ENCODE measurements around the gene ASTN2.

ASTN2 gene

DNA sequence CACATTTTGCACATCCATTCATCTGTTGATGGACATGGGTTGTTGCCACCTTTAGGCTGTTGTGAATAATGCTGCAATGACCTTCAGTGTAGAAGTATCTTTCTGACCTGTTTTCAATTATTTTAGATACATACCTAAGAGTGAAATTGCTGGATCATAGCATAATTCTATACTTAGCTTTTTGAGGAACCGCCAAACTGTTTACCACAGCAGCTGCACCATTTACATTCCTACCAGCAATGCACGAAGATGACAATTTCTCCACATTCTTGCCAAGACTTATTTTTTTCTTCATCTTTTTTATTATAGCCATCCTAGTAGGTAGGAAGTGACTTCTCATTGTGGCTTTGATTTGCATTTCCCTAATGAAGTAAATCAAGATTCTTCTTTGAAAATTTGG lies 36.5 kb upstream of the ASTN2 start:
- Histone ChIP-seq H2AFZ (ENCODE audit: low read depth, low read length) (no peak overlapping the region), H3K4me3 (ENCODE audit: low read depth in 1 of 2, low read length in 2 of 2) (no peak overlapping the region), H3K36me3 (ENCODE audit: insufficient read depth, low read length) (no peaks in the 10 kb centered on the region), H3K9me3 (ENCODE audit: insufficient read depth, low read length, severe bottlenecking) (no peaks in the 10 kb centered on the region), H3K27ac (ENCODE audit: low read length) (no peak overlapping the region), H3K9ac (ENCODE audit: low read depth, low read length) (no peak overlapping the region), H3K79me2 (ENCODE audit: insufficient read depth, low read length) (no peaks in the 10 kb centered on the region), H4K20me1 (ENCODE audit: insufficient read depth, low read length) (no peaks in the 10 kb centered on the region), H3K4me2 (ENCODE audit: insufficient read depth, low read length) (no peak overlapping the region), H3K27me3 (ENCODE audit: insufficient read depth, low read length, poor library complexity) (no peaks in the 10 kb centered on the region), H3K4me1 (ENCODE audit: insufficient read depth, low read length) (no peaks in the 10 kb centered on the region)
- ATAC-seq (ENCODE audit: insufficient read depth, low read depth) (no peak), DNase-seq (no peak)
- TF ChIP-seq EZH2 (IDR thresholded peaks at IDR 0.05; ENCODE audit: borderline replicate concordance, low read depth, low read length, severe bottlenecking), result no peak
- TF ChIP-seq, protein P1, sequence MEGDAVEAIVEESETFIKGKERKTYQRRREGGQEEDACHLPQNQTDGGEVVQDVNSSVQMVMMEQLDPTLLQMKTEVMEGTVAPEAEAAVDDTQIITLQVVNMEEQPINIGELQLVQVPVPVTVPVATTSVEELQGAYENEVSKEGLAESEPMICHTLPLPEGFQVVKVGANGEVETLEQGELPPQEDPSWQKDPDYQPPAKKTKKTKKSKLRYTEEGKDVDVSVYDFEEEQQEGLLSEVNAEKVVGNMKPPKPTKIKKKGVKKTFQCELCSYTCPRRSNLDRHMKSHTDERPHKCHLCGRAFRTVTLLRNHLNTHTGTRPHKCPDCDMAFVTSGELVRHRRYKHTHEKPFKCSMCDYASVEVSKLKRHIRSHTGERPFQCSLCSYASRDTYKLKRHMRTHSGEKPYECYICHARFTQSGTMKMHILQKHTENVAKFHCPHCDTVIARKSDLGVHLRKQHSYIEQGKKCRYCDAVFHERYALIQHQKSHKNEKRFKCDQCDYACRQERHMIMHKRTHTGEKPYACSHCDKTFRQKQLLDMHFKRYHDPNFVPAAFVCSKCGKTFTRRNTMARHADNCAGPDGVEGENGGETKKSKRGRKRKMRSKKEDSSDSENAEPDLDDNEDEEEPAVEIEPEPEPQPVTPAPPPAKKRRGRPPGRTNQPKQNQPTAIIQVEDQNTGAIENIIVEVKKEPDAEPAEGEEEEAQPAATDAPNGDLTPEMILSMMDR (IDR thresholded peaks at IDR 0.05; ENCODE audit: borderline replicate concordance, extremely low read depth, low read length, poor library complexity, severe bottlenecking), result no peak

DNA sequence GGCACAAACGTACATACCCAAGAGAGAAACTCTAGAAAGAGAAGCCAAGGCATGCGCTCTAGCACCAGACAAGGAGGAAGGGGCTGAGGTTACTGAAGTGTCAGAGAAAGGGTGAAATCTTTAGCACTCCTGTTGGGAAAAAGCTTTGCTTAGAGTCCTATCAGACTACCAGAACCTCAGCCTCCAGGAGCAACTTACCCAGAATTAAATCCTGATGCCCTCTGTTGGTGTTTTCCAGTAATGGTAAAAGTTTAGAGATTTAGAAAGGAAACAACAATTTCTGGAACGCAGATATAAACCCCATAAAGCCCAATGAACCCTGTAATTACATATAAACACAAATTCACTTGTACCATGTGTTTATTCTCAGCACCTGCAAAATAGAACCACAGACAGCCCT lies 33.2 kb upstream of the ASTN2 start:
- ATAC-seq (ENCODE audit: insufficient read depth, low read depth) (no peak), DNase-seq (no peak)
- H3K27me3 ChIP-seq (ENCODE audit: insufficient read depth, low read length, poor library complexity), result no peaks in the 10 kb centered on the region
- H3K27ac ChIP-seq (ENCODE audit: low read length), result no peak overlapping the region
- no peaks in the 10 kb centered on the region for H3K4me1 ChIP-seq (ENCODE audit: insufficient read depth, low read length)
- no peaks in the 10 kb centered on the region for H3K36me3 ChIP-seq (ENCODE audit: insufficient read depth, low read length)
- no peaks in the 10 kb centered on the region for H3K79me2 ChIP-seq (ENCODE audit: insufficient read depth, low read length)
- no peak overlapping the region for H3K9ac ChIP-seq (ENCODE audit: low read depth, low read length)
- no peak overlapping the region for H3K4me3 ChIP-seq (ENCODE audit: low read depth in 1 of 2, low read length in 2 of 2)
- TF ChIP-seq EZH2 (IDR thresholded peaks at IDR 0.05; ENCODE audit: borderline replicate concordance, low read depth, low read length, severe bottlenecking), result no peak
- TF ChIP-seq, protein P1 (IDR thresholded peaks at IDR 0.05; ENCODE audit: borderline replicate concordance, extremely low read depth, low read length, poor library complexity, severe bottlenecking), result no peak
- no peaks in the 10 kb centered on the region for H3K9me3 ChIP-seq (ENCODE audit: insufficient read depth, low read length, severe bottlenecking)
- no peak overlapping the region for H3K4me2 ChIP-seq (ENCODE audit: insufficient read depth, low read length)
- no peaks in the 10 kb centered on the region for H4K20me1 ChIP-seq (ENCODE audit: insufficient read depth, low read length)
- H2AFZ ChIP-seq (ENCODE audit: low read depth, low read length), result no peak overlapping the region

DNA sequence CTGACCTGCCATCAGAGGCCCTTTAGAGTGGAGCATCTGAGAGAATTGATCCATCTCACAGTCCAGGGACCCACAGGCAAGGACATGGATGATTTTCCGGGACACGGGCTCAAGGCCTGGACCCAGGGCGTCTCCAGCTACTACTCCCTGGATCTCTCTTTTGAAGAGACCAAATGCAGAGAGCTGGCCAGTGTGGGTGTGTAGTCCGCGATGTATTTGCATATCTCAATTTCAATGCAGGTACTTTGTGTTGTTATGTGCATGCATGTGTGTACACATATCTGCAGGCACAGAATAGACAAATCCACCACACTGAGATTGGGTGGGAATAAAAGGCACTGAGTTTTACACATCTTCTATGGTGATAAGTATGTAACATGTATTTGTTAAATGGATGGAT lies 30.8 kb upstream of the ASTN2 start:
- no peak overlapping the region for H2AFZ ChIP-seq (ENCODE audit: low read depth, low read length)
- no peaks in the 10 kb centered on the region for H3K36me3 ChIP-seq (ENCODE audit: insufficient read depth, low read length)
- H3K9me3 ChIP-seq (ENCODE audit: insufficient read depth, low read length, severe bottlenecking), result no peaks in the 10 kb centered on the region
- no peak overlapping the region for H3K4me2 ChIP-seq (ENCODE audit: insufficient read depth, low read length)
- no peak overlapping the region for H3K27ac ChIP-seq (ENCODE audit: low read length)
- H4K20me1 ChIP-seq (ENCODE audit: insufficient read depth, low read length), result no peaks in the 10 kb centered on the region
- ATAC-seq (ENCODE audit: insufficient read depth, low read depth) (no peak), DNase-seq (no peak)
- no peaks in the 10 kb centered on the region for H3K79me2 ChIP-seq (ENCODE audit: insufficient read depth, low read length)
- H3K4me1 ChIP-seq (ENCODE audit: insufficient read depth, low read length), result no peaks in the 10 kb centered on the region
- TF ChIP-seq EZH2 (IDR thresholded peaks at IDR 0.05; ENCODE audit: borderline replicate concordance, low read depth, low read length, severe bottlenecking), result no peak
- TF ChIP-seq, protein P1 (IDR thresholded peaks at IDR 0.05; ENCODE audit: borderline replicate concordance, extremely low read depth, low read length, poor library complexity, severe bottlenecking), result no peak
- H3K9ac ChIP-seq (ENCODE audit: low read depth, low read length), result no peak overlapping the region
- H3K4me3 ChIP-seq (ENCODE audit: low read depth in 1 of 2, low read length in 2 of 2), result no peak overlapping the region
- no peaks in the 10 kb centered on the region for H3K27me3 ChIP-seq (ENCODE audit: insufficient read depth, low read length, poor library complexity)

DNA sequence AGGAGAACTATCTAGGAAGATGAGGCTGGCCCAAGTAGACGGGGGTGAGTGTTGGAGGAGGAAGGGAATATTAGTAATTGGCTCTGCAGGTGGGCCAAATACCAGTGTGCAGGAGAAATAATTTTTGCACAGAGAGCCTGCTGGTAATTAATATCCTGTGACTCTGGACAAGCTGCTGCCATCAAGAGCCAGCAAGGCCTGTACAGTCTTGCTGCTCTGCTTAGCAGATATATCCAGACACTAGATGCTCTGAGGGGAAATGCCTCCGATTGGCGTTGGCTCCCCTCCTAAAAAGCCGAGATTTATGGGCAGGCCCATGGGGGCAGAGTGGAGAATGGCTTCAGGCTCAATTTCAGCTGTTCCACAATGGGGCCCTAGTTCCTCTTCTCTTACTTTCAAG lies 29.6 kb upstream of the ASTN2 start:
- Histone ChIP-seq H3K27ac (ENCODE audit: low read length) (no peak overlapping the region), H3K9me3 (ENCODE audit: insufficient read depth, low read length, severe bottlenecking) (no peaks in the 10 kb centered on the region), H3K79me2 (ENCODE audit: insufficient read depth, low read length) (no peaks in the 10 kb centered on the region), H3K4me3 (ENCODE audit: low read depth in 1 of 2, low read length in 2 of 2) (no peak overlapping the region), H4K20me1 (ENCODE audit: insufficient read depth, low read length) (no peaks in the 10 kb centered on the region), H3K9ac (ENCODE audit: low read depth, low read length) (no peak overlapping the region), H3K4me2 (ENCODE audit: insufficient read depth, low read length) (no peak overlapping the region), H3K4me1 (ENCODE audit: insufficient read depth, low read length) (no peaks in the 10 kb centered on the region), H3K36me3 (ENCODE audit: insufficient read depth, low read length) (no peaks in the 10 kb centered on the region), H2AFZ (ENCODE audit: low read depth, low read length) (no peak overlapping the region), H3K27me3 (ENCODE audit: insufficient read depth, low read length, poor library complexity) (no peaks in the 10 kb centered on the region)
- TF ChIP-seq, protein P1 (IDR thresholded peaks at IDR 0.05; ENCODE audit: borderline replicate concordance, extremely low read depth, low read length, poor library complexity, severe bottlenecking), result no peak
- TF ChIP-seq EZH2 (IDR thresholded peaks at IDR 0.05; ENCODE audit: borderline replicate concordance, low read depth, low read length, severe bottlenecking), result no peak
- DNase-seq, result no peak
- ATAC-seq (ENCODE audit: insufficient read depth, low read depth), result no peak

Data from DND-41 (cell line).